Parathyroid adenoma (tissue), 2 donors: ENCODE measurements around the gene ADAMTSL1.

ENCODE experiments used
- H2AFZ ChIP-seq: fragments of 300-600 bp; sonication (generic); one replicate; pipeline ENCODE4 v1.7.0; 2017; ENCODE audit warnings: antibody characterized with exemption, mild to moderate bottlenecking
- H3K27ac ChIP-seq: fragments of 300-600 bp; sonication (generic); one replicate; pipeline ENCODE4 v1.7.0; 2017
- H3K27me3 ChIP-seq: fragments of 300-600 bp; sonication (generic); one replicate; pipeline ENCODE4 v1.7.0; 2017; ENCODE audit warnings: low read length; ENCODE audit not compliant: control insufficient read depth, insufficient read depth
- H3K36me3 ChIP-seq: fragments of 300-600 bp; sonication (generic); one replicate; pipeline ENCODE4 v1.7.0; 2017; ENCODE audit warnings: low read length; ENCODE audit not compliant: control insufficient read depth, insufficient read depth
- H3K4me1 ChIP-seq: fragments of 300-600 bp; sonication (generic); one replicate; pipeline ENCODE4 v1.7.0; 2017; ENCODE audit warnings: control low read depth
- H3K4me2 ChIP-seq: fragments of 300-600 bp; sonication (generic); one replicate; pipeline ENCODE4 v1.7.0; 2017; ENCODE audit warnings: low read length
- H3K4me3 ChIP-seq: fragments of 300-600 bp; sonication (generic); one replicate; pipeline ENCODE4 v1.7.0; 2017; ENCODE audit warnings: low read depth, low read length
- H3K79me2 ChIP-seq: fragments of 300-600 bp; sonication (generic); one replicate; pipeline ENCODE4 v1.7.0; 2017; ENCODE audit warnings: control low read depth
- H3K9ac ChIP-seq: fragments of 300-600 bp; sonication (generic); one replicate; pipeline ENCODE4 v1.7.0; 2017; ENCODE audit warnings: mild to moderate bottlenecking
- H3K9me3 ChIP-seq: fragments of 300-600 bp; sonication (generic); one replicate; pipeline ENCODE4 v1.7.0; 2017; ENCODE audit warnings: low read length; ENCODE audit not compliant: control insufficient read depth
- TF ChIP-seq, protein P1 (sequence below): fragments of 300-600 bp; sonication (generic); IDR thresholded peaks from one replicate; pipeline ENCODE4 v1.7.0; 2017; ENCODE audit warnings: antibody characterized with exemption, mild to moderate bottlenecking
- donor health status: primary hyperparathyroidism.

ADAMTSL1 gene

DNA sequence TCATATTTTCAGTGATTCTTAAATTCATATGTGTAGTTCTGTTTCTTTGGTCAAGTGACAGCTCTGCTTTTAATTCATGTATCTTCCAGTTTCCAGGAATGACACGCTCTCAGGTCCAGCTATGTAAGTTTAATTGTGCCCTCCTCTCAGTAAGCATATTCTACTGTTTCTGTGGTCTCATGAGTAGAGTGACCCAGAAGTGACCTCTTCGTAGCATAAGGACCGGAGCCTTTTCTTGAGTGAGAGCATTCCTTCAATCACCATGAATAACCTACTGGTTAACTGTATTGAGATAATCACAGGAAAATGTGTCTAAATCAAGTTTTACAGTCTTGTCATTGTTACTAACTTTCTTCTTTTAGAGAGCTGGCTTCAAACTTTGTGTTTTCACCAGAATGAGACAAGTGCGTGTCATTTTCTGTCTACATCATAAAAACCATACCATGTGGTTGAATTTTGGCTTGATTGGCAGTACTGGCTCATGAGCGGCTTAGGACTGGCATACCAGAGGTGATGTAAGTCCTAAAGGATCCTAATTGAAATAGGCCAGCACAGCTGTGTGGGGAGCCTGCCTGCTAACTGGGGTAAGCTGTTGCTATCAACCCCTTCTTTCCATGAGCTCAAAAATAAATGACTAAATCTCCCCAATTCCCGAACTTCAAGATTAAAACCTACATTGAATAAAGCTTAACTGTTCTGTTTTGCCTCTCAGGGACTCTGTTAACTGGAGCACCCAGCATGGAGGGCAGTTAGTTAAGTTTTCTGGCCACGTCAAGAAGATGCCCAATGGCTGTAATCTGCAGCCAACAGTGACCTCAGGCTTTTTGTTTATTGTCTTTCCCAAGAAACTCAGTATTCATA is 4.8 kb downstream of the ADAMTSL1 start:
- H3K79me2 ChIP-seq = no peaks in the 10 kb centered on the region
- TF ChIP-seq, protein P1, sequence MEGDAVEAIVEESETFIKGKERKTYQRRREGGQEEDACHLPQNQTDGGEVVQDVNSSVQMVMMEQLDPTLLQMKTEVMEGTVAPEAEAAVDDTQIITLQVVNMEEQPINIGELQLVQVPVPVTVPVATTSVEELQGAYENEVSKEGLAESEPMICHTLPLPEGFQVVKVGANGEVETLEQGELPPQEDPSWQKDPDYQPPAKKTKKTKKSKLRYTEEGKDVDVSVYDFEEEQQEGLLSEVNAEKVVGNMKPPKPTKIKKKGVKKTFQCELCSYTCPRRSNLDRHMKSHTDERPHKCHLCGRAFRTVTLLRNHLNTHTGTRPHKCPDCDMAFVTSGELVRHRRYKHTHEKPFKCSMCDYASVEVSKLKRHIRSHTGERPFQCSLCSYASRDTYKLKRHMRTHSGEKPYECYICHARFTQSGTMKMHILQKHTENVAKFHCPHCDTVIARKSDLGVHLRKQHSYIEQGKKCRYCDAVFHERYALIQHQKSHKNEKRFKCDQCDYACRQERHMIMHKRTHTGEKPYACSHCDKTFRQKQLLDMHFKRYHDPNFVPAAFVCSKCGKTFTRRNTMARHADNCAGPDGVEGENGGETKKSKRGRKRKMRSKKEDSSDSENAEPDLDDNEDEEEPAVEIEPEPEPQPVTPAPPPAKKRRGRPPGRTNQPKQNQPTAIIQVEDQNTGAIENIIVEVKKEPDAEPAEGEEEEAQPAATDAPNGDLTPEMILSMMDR = no peak
- no peak overlapping the region for H3K27ac ChIP-seq
- no peaks in the 10 kb centered on the region for H3K9me3 ChIP-seq
- H3K4me2 ChIP-seq = no peak overlapping the region
- no peak overlapping the region for H3K4me3 ChIP-seq
- H3K36me3 ChIP-seq = no peaks in the 10 kb centered on the region
- no peak overlapping the region for H3K9ac ChIP-seq
- no peaks in the 10 kb centered on the region for H3K27me3 ChIP-seq
- H2AFZ ChIP-seq = no peak overlapping the region
- no peaks in the 10 kb centered on the region for H3K4me1 ChIP-seq

DNA sequence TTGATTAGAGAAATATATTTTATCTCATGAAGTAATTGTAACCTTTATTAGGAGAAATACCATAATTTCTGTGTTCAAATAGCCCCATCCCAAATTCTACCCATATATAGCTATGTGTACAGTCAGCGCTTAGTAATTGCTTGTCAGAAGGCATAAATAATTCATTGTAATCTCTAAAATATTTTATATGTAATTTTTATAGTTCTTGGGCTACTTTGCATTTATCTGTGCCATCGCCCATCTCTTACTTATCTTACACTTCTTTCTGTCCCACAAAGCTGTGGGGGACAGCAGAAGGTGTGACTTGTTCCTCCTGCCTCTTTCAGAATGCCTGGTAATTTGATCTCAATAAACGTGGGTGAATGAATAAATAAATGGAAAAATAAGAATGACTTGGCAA is 5.5 kb downstream of the ADAMTSL1 start:
- Histone ChIP-seq H3K27ac (no peak overlapping the region), H3K9ac (no peak overlapping the region), H3K4me2 (no peak overlapping the region), H3K4me3 (no peak overlapping the region), H3K36me3 (no peaks in the 10 kb centered on the region), H3K4me1 (no peaks in the 10 kb centered on the region), H3K27me3 (no peaks in the 10 kb centered on the region), H3K79me2 (no peaks in the 10 kb centered on the region), H2AFZ (no peak overlapping the region), H3K9me3 (no peaks in the 10 kb centered on the region)
- TF ChIP-seq, protein P1 = no peak

DNA sequence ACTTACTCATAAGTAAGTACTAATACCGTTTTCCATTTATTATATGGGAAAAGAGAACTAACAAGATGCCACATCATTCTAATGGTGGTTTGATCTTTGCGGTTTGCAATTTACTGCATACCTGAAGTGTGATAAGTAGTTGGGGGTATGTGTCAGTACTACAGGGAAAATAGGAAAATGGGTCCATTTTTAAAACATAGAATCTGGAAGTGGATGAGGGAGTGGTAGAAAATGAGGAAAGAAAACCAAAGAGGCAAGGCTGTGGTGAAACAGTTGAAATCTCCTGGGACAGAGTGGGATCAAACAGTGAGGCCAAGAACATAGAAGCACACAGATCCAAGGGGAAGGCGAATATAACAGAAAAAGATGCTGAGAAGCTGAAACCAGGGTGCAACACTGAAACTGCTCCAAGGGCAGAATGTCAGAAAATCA is 6.7 kb downstream of the ADAMTSL1 start:
- no peak overlapping the region for H3K4me3 ChIP-seq
- no peaks in the 10 kb centered on the region for H3K36me3 ChIP-seq

DNA sequence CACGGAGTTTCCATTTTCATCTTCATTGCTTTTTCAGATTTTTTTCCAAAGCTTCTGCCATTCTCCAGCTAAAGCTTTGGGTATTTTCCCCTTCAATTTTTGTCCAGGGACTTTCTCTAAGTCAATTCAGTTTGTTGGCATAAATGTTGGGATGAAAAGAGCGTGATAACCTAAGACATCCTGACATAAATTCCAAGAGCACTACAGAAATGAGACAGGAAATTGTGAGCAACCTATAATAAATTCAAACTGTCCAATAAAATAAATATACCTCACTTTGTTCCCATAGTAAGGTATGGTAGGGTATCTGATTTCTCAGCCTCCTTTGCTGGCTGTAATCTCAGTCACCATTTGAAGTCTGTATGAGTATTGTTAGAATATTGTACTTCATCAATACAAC is 8.4 kb downstream of the ADAMTSL1 start:
- Histone ChIP-seq H3K4me3 (no peak overlapping the region), H3K27ac (no peak overlapping the region), H3K79me2 (no peaks in the 10 kb centered on the region), H3K9me3 (no peaks in the 10 kb centered on the region), H3K9ac (no peak overlapping the region), H3K4me1 (no peaks in the 10 kb centered on the region), H3K27me3 (no peaks in the 10 kb centered on the region), H3K4me2 (no peak overlapping the region), H3K36me3 (no peaks in the 10 kb centered on the region), H2AFZ (no peak overlapping the region)
- TF ChIP-seq, protein P1 = no peak

More for the DNA sequence above, 6.7 kb downstream of the ADAMTSL1 start:
- no peak overlapping the region for H2AFZ ChIP-seq
- no peak overlapping the region for H3K27ac ChIP-seq
- H3K4me1 ChIP-seq = no peaks in the 10 kb centered on the region
- H3K79me2 ChIP-seq = no peaks in the 10 kb centered on the region
- no peak overlapping the region for H3K4me2 ChIP-seq
- TF ChIP-seq, protein P1 = no peak
- H3K27me3 ChIP-seq = no peaks in the 10 kb centered on the region
- no peak overlapping the region for H3K9ac ChIP-seq
- H3K9me3 ChIP-seq = no peaks in the 10 kb centered on the region

DNA sequence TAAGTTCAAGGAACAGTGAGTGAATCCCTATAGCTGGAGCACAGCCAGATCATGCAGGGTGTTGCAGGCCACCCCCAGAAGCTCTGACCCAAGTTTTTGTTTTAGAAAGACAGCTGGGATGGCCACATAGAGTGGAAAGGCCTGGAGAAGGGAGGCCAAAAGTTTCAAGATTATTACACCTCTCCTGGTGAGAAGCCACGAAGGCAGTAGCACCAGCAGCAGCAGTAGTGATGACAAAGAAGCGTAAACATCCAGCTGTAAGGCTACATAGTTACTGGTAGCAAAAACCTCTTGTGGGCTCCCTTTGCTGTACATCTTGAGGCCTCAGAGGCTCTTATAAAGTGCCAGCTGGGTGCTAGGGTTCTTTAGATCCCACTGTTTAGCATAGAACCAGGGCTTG is 11.8 kb downstream of the ADAMTSL1 start:
- no peaks in the 10 kb centered on the region for H3K9me3 ChIP-seq
- no peaks in the 10 kb centered on the region for H3K36me3 ChIP-seq
- no peak overlapping the region for H3K9ac ChIP-seq
- no peak overlapping the region for H3K27ac ChIP-seq
- H3K4me2 ChIP-seq = no peak overlapping the region
- H3K4me3 ChIP-seq = no peak overlapping the region
- no peaks in the 10 kb centered on the region for H3K27me3 ChIP-seq
- no peaks in the 10 kb centered on the region for H3K4me1 ChIP-seq
- no peak overlapping the region for H2AFZ ChIP-seq
- H3K79me2 ChIP-seq = no peaks in the 10 kb centered on the region
- TF ChIP-seq, protein P1 = no peak
